Measurements from ENCODE around the gene DNAJC19.

Gene DNAJC19

DNA sequence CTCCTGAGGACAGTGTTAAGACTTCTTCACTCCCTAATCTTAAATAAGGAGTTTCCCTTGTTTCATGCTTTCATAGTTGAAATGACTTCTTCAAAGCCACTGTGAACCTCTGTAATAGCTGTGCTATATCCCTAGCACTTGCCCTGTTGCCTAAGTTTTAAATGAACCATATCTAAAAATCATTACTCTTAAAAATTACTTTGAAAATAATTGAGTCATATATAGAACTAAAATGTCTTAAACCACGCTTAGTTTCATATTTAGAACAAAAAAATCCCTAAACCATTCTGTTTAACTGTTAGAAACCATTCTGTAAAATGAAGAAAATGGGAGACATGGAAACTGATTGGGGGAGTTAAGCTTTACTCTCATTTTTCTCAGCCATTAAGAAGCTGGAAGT, 29.8 kb downstream of the DNAJC19 start:
- FAIRE-seq, result no peak

DNA sequence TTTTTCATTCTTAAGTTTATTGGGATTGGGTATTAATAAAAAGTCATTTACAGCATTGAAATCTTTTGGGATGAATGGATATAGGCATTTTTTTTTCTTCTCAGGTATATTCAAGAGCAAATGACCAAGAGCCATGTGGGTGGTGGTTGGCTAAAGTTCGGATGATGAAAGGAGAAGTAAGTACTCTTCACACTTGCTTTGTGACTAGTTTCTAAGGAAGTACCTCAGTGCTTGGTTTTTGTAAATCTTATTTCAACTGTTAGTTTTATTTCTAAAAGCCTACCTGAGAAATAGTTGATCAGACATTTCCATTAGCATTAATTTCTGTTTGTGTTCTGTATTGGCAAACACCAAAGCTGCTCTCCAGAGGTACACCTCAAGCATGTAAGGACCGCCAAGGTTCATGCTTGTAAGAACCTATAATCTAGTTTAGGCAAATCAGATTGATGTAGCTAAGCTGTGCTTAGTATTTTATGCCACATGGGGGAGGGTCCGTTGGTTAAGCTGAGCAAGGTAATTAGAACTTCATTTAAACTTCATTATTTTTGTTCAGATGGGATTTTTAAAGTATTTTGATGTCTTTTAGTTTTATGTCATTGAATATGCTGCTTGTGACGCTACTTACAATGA, 41.7 kb downstream of the DNAJC19 start:
- FAIRE-seq, result no peak

DNA sequence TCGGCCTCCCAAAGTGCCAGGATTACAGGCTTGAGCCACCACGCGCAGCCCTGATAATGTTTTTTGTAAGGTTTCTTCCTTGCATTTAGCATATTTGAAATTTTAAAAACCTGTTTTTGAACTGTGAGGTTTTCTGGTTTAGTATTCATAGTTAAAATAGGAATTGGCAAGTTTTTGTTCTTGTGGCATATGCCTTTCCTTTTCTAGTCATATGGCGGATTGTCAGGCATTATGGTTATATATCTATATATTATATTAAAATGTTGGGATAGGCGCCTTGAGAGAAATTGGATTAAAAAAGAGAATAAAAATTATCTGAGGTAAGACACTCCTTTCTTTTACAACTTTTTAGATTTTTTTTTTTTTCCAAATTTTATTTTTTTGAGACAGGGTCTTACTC, 48.7 kb downstream of the DNAJC19 start:
- FAIRE-seq, result no peak

DNA sequence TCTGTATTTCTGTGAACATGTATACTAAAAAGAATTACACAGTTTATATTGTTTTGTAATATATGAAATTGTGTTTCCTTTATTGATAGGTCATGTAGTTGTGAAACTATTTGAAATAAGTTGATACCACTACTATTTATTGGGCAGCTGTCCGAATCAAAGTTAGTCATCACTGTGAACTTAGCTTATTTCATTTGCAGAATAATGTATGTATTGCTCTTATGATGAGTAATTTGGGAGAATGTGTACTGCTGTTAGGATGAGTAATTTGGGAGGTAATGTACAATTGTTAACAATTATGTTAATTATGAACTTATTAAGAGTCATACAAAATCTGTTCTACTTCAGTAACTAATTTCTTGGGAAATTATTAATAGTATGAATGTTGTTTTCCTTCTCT, 54.9 kb downstream of the DNAJC19 start:
- FAIRE-seq, result no peak

Measured in G401.6 (cell line).